Mononuclear cell (primary cell): ENCODE data around the gene FARSB. TPM values are rescaled to one million over a fixed set of nuclear protein-coding genes. Genes with fewer than 3 reads are reported as not detected.

Experiments used
- H3K27me3 ChIP-seq: 2 replicates; pipeline ENCODE4 v1.6.0; 2011; ENCODE audit warnings: low read length, control low read depth; ENCODE audit not compliant: insufficient read depth
- H3K4me1 ChIP-seq: 2 replicates; pipeline ENCODE4 v1.5.1; 2011; ENCODE audit warnings: mild to moderate bottlenecking, low read length, control low read depth; ENCODE audit not compliant: insufficient read depth
- H3K4me3 ChIP-seq: 2 replicates; pipeline ENCODE4 v1.5.1; 2011; ENCODE audit warnings: mild to moderate bottlenecking, low read length, moderate library complexity
- H3K9me3 ChIP-seq: 2 replicates; pipeline ENCODE4 v1.5.1; 2011; ENCODE audit warnings: low read depth, mild to moderate bottlenecking, control low read depth, low read length
- total RNA-seq: library from RNA; depleted of rRNA; stranded (reverse); fragments of >200 nt; gene quantifications from one replicate; pipeline ENCODE4 v1.2.3, GENCODE V29; 2012

Gene FARSB
- total RNA-seq, 1 donor = 9.3 TPM

DNA sequence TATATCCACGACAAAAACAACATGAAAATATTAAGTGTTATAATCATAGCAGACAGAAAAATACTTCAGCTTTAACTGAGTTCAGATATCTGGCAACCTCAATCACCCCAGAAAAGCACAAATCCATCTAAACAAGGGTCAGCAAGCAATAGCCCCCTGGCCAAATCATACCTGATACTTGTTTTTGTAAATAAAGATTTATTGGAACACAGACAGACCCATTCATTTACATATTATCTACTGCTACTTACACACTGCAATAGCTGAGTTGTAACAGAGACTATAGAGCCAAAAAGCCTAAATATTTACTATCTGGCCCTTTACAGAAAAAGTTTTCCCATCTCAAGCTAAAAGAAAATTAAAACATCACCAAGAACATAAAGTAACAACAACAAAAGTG is 12.8 kb downstream of the FARSB start:
- no peak overlapping the region for H3K4me3 ChIP-seq
- no peaks in the 10 kb centered on the region for H3K4me1 ChIP-seq
- H3K27me3 ChIP-seq = no peaks in the 10 kb centered on the region
- no peaks in the 10 kb centered on the region for H3K9me3 ChIP-seq

DNA sequence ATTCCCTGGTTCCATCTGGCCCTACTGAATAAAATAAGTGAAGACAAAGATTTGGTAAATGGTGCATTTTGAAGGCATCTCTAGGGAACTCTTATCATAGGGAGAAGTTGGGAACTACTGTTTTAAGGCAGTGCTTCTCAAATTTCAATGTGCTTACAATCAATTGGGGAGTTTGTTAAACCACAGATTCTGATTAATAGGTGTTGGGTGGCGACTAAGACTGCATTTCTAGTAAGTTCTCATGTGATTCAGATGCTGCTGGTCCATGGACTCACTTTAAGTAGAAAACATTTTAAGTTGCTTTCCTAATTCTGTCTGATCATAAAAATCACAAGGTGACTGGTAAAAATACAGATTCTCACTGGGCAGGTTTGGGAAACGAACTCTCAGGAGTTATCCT is 14.6 kb downstream of the FARSB start:
- Histone ChIP-seq H3K4me3 (no peak overlapping the region), H3K4me1 (no peaks in the 10 kb centered on the region), H3K9me3 (no peaks in the 10 kb centered on the region), H3K27me3 (no peaks in the 10 kb centered on the region)

DNA sequence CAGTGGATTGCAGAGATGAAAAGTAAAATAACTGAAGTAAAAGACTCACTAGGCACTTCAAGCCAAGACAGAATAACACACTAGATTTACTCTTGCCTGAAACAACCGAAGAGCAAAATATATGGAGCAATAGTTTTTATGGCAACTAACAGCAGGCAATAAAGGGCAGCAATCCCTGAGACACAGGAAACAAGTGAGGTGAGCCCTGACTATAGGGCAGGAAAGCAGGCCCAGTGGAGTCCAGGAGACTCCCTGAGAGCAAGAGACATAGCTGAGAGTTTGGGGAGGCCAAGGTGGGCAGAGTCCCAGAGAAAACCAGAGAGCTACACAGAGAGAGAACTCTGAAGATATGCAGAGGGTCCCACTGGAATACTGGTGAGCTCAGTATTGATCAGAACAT is 18.8 kb downstream of the FARSB start:
- Histone ChIP-seq H3K4me1 (no peaks in the 10 kb centered on the region), H3K4me3 (no peak overlapping the region), H3K27me3 (no peaks in the 10 kb centered on the region), H3K9me3 (no peaks in the 10 kb centered on the region)

DNA sequence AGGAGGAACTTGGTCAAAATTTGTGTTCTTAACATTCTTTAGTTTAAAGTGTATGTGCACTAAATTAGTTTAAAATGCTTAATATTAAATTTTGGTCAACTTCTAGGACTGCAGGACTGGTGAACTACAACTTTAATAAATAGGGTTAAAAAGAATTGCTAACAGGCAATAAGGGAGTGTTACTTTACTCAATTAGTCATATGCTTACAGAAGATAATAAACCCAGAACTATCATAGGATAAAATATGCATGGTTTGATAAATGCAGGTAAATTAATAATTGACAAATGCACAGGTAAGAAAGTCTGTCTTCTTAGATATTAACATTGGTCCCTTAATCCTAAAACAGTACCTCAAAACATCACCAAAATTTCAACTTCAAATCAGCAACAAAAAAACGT is 20.6 kb downstream of the FARSB start:
- Histone ChIP-seq H3K9me3 (no peaks in the 10 kb centered on the region), H3K4me1 (no peaks in the 10 kb centered on the region), H3K4me3 (no peak overlapping the region), H3K27me3 (no peaks in the 10 kb centered on the region)

DNA sequence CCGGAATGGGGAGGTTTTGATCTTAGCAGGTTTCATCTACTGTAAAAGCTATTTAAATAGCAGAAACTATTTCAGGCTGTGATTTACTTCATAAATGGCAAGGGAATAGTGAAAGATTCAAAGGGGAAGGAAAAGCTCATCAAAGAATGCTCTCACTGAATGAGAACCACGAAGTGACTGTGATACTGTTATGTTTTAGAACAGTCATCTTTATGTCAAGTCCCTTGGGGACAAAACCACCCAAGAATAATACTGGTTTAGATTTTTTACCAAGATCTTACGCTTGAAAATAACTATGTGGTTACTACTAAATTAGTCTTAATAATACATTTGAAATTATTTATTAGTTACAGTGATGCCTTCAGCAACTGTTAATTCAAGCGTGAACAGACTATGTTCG is 28.1 kb downstream of the FARSB start:
- Histone ChIP-seq H3K4me1 (peaks cover 3% of the 10 kb centered on the region), H3K4me3 (no peak overlapping the region), H3K27me3 (no peaks in the 10 kb centered on the region), H3K9me3 (no peaks in the 10 kb centered on the region)

DNA sequence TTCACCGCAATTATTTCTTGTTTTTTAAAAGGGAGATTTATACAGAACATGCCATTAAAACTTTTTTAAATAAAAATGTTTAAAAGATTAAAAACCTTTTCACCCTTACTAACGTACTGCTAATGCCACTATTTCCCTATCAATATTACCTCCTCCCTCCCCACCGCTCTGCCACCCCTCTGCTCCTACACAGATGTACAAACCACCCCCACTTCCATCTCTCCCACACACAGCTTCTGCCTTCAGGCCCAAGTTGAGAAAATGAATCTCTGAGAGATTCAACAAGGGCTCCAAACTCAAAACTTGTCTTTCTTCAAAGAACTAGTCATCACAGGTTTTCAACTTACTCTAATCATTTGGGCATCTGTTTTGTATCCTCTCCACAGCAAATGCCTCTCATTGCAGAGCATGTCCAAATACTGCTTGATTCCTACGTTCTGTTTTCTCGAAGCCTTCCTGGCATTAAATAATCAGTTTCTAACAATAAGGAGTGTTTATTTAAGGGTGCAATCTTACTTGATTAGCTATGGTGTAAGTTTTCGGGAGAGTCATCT is 32.1 kb downstream of the FARSB start:
- H3K9me3 ChIP-seq = no peaks in the 10 kb centered on the region
- H3K27me3 ChIP-seq = no peaks in the 10 kb centered on the region
- peaks cover 28% of the 10 kb centered on the region for H3K4me1 ChIP-seq
- no peak overlapping the region for H3K4me3 ChIP-seq

DNA sequence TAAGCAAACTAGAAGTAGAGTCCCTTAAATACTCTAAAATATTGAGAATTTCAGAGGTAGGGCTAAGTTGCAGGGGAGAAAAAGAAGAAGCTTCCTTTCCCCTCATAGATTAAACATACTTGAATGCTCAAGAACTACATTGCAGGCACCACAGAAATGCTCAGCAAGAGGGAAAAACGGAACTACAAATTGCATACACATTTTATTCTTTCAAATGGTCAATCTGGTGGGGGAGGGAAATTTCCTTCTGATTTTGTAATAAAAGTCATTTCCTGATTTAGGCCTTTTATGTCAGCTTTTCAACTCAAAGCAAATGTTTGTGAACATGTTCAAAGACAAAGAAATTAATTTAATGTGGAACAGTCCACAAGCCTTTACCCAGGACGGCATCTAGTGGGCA is 33.0 kb downstream of the FARSB start:
- H3K27me3 ChIP-seq = no peaks in the 10 kb centered on the region
- H3K4me1 ChIP-seq = peaks cover 28% of the 10 kb centered on the region
- no peaks in the 10 kb centered on the region for H3K9me3 ChIP-seq
- H3K4me3 ChIP-seq = no peak overlapping the region

DNA sequence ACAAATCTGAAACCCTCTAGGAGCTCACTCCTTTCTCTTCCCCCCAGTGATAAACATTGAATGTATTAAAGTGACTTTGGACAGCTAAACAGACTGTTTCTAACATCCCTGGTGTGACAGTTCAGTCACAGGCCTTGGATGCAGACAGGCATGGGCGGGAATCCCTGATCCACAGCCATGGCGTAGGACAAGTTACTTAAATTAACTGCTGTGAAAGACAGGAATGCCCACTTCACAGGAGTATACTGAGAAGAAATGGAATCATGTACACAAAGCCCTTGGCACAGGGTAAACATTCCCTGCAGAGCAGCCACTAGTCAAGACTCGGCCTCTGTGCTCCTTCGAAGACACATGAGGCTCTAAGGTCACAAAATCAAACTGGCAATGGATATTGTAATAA is 34.0 kb downstream of the FARSB start:
- Histone ChIP-seq H3K4me1 (peaks cover 28% of the 10 kb centered on the region), H3K9me3 (no peaks in the 10 kb centered on the region), H3K27me3 (no peaks in the 10 kb centered on the region), H3K4me3 (no peak overlapping the region)

DNA sequence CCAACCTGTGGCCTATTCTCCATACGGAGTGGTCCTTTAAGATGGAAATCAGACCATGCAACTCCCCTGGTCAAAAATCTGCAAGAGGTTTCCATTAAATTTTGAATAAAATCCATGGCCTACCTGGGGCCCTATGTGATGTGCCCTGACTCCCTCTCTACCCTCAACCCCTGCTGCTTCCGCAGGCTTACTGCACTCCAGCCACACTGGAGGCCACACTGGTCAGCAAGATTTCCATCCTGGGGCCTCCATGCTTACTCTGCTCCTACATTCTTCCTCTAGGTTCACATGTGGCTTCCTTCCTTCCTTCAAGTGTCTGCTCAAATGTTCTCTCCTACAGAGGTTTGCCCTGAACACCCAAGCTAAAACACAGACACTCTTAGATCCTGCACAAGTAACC is 40.6 kb downstream of the FARSB start:
- H3K4me3 ChIP-seq = no peak overlapping the region
- H3K4me1 ChIP-seq = peaks cover 15% of the 10 kb centered on the region

DNA sequence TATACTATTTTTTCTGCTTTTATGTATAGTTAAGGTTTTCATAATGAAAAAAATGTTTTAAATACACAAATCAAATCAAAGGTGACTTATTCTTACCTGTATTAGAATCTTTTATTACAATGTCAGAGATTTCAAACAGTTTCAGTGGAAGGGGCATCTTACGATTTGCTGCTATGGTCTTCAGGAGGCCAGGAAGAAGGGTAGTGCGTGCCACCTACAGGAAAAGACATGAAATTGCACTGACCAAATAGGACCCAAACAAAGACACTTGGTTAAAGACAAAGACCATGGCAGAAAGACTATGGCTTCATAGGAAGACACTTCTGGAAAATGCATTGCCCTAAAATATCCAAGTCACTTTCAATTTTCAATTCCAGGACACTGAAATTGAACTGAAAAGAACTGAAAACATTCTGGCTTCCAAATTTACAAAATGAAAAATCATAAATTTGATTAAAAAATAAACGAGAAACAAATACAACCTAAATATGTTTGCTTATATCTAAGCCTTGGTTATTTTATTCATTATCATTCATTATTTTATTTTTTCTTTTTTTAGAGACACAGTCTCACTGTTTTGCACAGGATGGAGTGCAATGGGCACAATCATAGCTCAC is 42.1 kb downstream of the FARSB start:
- no peak overlapping the region for H3K4me3 ChIP-seq
- peaks cover 10% of the 10 kb centered on the region for H3K4me1 ChIP-seq
- H3K9me3 ChIP-seq = no peaks in the 10 kb centered on the region
- H3K27me3 ChIP-seq = no peaks in the 10 kb centered on the region

More for the DNA sequence above, 40.6 kb downstream of the FARSB start:
- Histone ChIP-seq H3K9me3 (no peaks in the 10 kb centered on the region), H3K27me3 (no peaks in the 10 kb centered on the region)

DNA sequence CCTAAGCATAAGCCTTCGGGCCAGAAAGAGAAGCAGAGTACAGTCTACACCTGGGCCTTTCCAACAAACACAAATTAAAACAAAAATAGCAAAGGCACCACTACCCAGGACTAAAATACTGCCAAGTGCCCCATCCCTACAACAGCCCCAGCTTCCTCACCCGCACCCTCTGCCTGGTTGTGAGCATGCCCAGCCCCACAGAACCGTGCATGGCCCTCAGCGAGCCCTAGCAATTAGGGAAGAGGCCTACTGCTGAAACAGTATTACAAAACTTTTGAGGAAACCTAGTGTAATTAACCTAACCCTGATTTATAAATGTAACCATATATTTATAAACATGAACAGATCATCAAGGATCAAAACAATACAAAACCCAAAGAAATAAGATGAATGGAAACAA is 44.2 kb downstream of the FARSB start:
- H3K27me3 ChIP-seq = no peaks in the 10 kb centered on the region
- peaks cover 10% of the 10 kb centered on the region for H3K4me1 ChIP-seq
- no peaks in the 10 kb centered on the region for H3K9me3 ChIP-seq
- no peak overlapping the region for H3K4me3 ChIP-seq

DNA sequence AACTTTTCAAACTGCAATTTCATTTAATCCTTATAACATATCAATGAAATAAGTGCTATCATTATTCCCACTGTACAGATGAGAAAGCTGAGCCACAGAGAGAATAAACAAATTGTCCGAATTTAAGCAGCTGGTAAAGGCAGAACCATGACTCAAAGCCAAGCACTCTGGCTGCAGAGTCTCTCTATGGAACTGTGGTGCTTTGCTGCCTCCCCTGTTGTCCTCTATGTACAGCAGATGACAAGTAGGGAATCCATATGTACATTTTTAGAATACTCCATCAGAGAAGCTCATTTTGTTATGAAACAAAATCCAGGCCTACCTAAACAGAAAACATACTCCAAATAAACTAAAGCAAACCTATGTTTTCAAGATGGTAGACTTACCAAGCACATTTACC is 45.1 kb downstream of the FARSB start:
- Histone ChIP-seq H3K4me1 (peaks cover 10% of the 10 kb centered on the region), H3K4me3 (no peak overlapping the region), H3K27me3 (no peaks in the 10 kb centered on the region), H3K9me3 (no peaks in the 10 kb centered on the region)

DNA sequence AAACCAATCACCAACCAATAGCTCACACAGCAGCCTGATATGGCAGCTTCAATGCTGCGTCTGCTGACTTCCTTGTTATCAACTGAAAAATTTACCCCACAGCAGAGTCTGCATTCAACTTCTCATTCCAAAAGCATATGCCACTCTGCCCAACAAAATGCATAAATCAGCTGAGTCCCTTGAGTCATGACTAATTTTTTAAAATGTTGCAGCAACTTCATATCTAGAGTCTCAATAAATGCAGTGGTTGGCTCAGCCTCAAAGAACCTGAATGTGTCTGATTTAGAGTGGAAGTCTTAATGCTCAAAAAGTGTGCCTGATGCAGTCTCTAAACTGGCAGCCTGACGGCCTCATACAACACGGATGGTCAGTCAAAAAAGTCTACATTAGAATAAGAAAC is 46.5 kb downstream of the FARSB start:
- Histone ChIP-seq H3K27me3 (no peaks in the 10 kb centered on the region), H3K9me3 (no peaks in the 10 kb centered on the region), H3K4me1 (peaks cover 10% of the 10 kb centered on the region), H3K4me3 (no peak overlapping the region)

DNA sequence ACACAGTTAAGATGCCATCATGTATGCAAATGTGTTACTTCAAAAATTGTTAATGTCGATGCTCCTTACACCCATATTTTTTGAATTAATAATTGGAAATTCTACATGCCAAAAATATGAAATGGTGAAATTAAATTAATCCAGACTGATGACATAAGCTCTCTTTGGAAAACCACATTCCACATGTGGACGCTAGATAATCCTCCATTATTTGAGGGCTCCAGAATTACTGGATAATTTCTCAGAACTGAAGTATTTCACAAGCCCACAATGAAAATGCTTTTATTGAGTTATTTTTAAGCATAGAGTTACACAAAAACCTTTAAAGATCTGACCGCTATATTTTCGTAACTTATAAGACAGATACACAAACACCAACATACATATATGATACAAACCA is 47.8 kb downstream of the FARSB start:
- peaks cover 10% of the 10 kb centered on the region for H3K4me1 ChIP-seq
- H3K9me3 ChIP-seq = no peaks in the 10 kb centered on the region
- H3K4me3 ChIP-seq = no peak overlapping the region
- no peaks in the 10 kb centered on the region for H3K27me3 ChIP-seq

DNA sequence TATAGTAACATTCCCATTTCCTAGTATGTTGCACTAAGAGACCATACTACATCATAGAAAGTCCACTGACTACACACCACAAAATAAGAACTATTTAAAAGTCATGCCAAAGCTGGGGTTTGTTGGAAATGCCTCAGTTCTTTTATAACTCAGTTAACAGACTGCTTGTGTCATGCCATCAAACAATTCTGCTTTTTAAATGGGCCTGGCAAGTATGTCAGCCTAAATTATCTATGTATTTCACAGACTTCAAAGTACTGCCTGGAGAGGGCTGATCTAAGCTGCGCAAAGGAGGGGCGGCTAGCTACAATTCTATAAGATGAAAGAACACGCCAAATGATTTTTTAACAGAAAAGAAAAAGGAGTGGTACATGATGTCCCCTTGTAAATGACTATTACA is 49.6 kb downstream of the FARSB start:
- no peaks in the 10 kb centered on the region for H3K4me1 ChIP-seq
- H3K9me3 ChIP-seq = no peaks in the 10 kb centered on the region
- no peak overlapping the region for H3K4me3 ChIP-seq
- H3K27me3 ChIP-seq = no peaks in the 10 kb centered on the region

DNA sequence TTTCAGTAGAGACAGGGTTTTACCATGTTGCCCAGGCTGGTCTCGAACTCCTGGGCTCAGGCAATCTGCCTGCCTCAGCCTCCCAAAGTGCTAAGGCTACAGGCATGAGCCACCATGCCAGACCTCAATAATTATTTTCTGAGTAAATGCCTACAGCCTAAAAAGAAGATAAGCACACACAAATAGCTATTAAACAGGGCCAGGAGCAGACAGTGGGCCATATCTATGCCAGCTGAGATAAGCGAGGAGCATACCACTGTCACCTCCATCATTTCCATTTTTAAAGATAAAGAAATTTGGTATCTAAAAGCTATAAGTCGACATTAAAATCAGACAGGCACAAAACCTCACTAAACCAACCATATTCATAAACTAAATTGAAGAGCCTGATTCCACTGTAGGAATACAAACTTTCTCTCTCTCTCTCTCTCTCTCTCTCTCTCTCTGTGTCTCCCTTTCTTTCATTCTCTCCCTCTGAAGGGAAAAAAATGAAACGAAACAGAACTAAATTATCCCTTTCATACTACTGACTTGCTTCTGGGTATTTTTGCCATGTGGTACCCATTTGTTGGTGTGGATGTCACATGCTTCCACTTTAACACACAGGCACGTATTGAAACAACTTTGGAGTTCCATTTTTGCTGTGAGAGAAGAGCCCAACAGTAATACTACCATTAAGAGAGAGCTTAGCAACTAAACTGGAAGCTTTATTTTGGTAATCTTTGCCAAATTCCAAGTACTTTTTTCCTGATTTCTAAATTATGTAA is 51.0 kb downstream of the FARSB start:
- Histone ChIP-seq H3K4me3 (no peak overlapping the region), H3K27me3 (no peaks in the 10 kb centered on the region), H3K4me1 (no peaks in the 10 kb centered on the region), H3K9me3 (no peaks in the 10 kb centered on the region)
